ENCODE data around the gene NPTXR. TPM values are rescaled to one million over a fixed set of nuclear protein-coding genes. Genes with fewer than 3 reads are reported as not detected.
A peak's percentile ranks its signal among the peaks of the same experiment; 100 is the strongest.

NPTXR gene
- total RNA-seq, 1 experiment from 2014 or later, result 129 TPM

DNA sequence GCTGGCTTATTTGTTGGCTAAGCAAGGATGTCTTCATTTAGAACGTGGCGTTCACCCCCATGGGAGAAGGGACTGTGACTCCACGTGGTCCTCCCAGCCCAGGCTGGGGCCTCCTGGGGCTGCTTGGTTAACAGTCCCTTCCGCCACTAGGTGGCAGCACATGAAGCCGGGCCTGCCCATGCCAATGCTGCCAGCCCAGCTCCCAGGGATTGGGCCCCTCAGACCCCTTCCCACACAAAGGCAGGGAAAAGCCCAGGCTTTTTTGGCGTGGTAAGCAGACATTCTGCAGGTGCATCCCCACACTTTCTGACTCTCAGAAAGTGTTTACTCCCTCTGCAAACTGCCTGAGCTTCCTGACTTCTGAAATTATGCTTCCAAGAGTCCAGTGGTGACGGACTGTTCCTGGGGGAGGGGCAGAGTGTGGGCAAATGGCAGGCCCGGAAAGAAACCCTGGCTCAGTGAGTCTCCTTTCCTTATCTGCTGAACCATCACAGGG is 25.1 kb upstream of the NPTXR start:
- peak; percentile 94 for DNase-seq (ENCODE audit: low spot score)
- H3K4me1 ChIP-seq (ENCODE audit: insufficient read depth, low read length, poor library complexity, severe bottlenecking), result peaks cover 68% of the 10 kb centered on the region
- intact Hi-C loops (cut with micrococcal nuclease; ENCODE audit: unreplicated experiment), result loop anchor here (1.0 kb wide), 1 partner anchor 101 kb away; no protein-coding TSS in a partner anchor
- POLR2A ChIA-PET (ENCODE audit: low non-redundant PET), result no interaction called here
- no peaks in the 10 kb centered on the region for H3K27me3 ChIP-seq (replicated peaks; ENCODE audit: insufficient read depth, low read depth, low read length, poor library complexity)
- peaks cover 51% of the 10 kb centered on the region for H3K36me3 ChIP-seq (ENCODE audit: insufficient read depth, low read length, poor library complexity, severe bottlenecking)
- TF ChIP-seq EZH2 (IDR thresholded peaks at IDR 0.05; ENCODE audit: borderline replicate concordance, low read depth, low read length, poor library complexity, severe bottlenecking), result no peak
- TF ChIP-seq, protein P1, sequence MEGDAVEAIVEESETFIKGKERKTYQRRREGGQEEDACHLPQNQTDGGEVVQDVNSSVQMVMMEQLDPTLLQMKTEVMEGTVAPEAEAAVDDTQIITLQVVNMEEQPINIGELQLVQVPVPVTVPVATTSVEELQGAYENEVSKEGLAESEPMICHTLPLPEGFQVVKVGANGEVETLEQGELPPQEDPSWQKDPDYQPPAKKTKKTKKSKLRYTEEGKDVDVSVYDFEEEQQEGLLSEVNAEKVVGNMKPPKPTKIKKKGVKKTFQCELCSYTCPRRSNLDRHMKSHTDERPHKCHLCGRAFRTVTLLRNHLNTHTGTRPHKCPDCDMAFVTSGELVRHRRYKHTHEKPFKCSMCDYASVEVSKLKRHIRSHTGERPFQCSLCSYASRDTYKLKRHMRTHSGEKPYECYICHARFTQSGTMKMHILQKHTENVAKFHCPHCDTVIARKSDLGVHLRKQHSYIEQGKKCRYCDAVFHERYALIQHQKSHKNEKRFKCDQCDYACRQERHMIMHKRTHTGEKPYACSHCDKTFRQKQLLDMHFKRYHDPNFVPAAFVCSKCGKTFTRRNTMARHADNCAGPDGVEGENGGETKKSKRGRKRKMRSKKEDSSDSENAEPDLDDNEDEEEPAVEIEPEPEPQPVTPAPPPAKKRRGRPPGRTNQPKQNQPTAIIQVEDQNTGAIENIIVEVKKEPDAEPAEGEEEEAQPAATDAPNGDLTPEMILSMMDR (conservative IDR thresholded peaks at IDR 0.05; ENCODE audit: low read depth, low read length), result peak; percentile 97
- H3K27ac ChIP-seq (ENCODE audit: low read depth, low read length, poor library complexity, severe bottlenecking), result peak overlapping the region; percentile 57
- CTCF ChIA-PET, result interaction anchor here (0.5 to 3.6 kb wide), 6 partner anchors 12 to 817 kb away, joined by 3 to 24 read pairs (median 3); no protein-coding TSS in a partner anchor
- H3K9me3 ChIP-seq (ENCODE audit: low read depth, low read length, poor library complexity, severe bottlenecking), result no peaks in the 10 kb centered on the region
- no peak overlapping the region for H3K4me3 ChIP-seq (ENCODE audit: low read depth, low read length, poor library complexity, severe bottlenecking)
- BruUV-seq (replicated peaks), result no TSS peak

DNA sequence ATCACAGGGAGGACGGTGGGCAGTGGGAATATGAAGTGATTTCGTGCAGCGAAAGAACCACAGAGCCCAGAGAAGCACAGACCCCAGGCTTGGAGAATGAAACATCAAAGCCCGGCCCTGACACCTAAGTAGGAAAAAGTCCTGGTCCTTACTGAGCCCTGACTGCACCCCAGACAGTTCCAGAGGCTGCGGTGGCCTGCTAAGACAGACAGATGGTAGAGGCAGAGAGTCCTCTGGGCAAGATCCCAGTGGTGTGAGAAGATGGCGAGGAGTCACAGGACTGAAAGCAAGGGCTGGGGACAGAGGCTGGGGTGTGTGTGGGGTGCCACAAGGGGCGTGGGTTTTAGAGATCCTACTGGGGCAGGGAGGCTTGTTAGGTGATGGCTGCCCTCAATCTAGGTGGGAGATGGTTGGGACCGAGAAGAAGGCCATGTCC is 24.5 kb upstream of the NPTXR start:
- peaks cover 75% of the 10 kb centered on the region for H3K4me1 ChIP-seq (ENCODE audit: insufficient read depth, low read length, poor library complexity, severe bottlenecking)
- no TSS peak for BruUV-seq (replicated peaks)
- TF ChIP-seq, protein P1 (conservative IDR thresholded peaks at IDR 0.05; ENCODE audit: low read depth, low read length), result no peak
- TF ChIP-seq EZH2 (IDR thresholded peaks at IDR 0.05; ENCODE audit: borderline replicate concordance, low read depth, low read length, poor library complexity, severe bottlenecking), result no peak
- peak overlapping the region; percentile 57 for H3K27ac ChIP-seq (ENCODE audit: low read depth, low read length, poor library complexity, severe bottlenecking)
- intact Hi-C loops (cut with micrococcal nuclease; ENCODE audit: unreplicated experiment), result no loop called here
- no peak for DNase-seq (ENCODE audit: low spot score)
- peaks cover 52% of the 10 kb centered on the region for H3K36me3 ChIP-seq (ENCODE audit: insufficient read depth, low read length, poor library complexity, severe bottlenecking)
- CTCF ChIA-PET, result interaction anchor here (0.6 to 3.6 kb wide), 3 partner anchors 13 to 816 kb away, joined by 3 to 24 read pairs (median 3); no protein-coding TSS in a partner anchor
- no peak overlapping the region for H3K4me3 ChIP-seq (ENCODE audit: low read depth, low read length, poor library complexity, severe bottlenecking)
- H3K27me3 ChIP-seq (replicated peaks; ENCODE audit: insufficient read depth, low read depth, low read length, poor library complexity), result no peaks in the 10 kb centered on the region
- H3K9me3 ChIP-seq (ENCODE audit: low read depth, low read length, poor library complexity, severe bottlenecking), result no peaks in the 10 kb centered on the region
- POLR2A ChIA-PET (ENCODE audit: low non-redundant PET), result no interaction called here

- Histone ChIP-seq H3K27me3 (replicated peaks; ENCODE audit: insufficient read depth, low read depth, low read length, poor library complexity) (no peaks in the 10 kb centered on the region), H3K9me3 (ENCODE audit: low read depth, low read length, poor library complexity, severe bottlenecking) (no peaks in the 10 kb centered on the region), H3K4me1 (ENCODE audit: insufficient read depth, low read length, poor library complexity, severe bottlenecking) (peaks cover 81% of the 10 kb centered on the region), H3K36me3 (ENCODE audit: insufficient read depth, low read length, poor library complexity, severe bottlenecking) (peaks cover 56% of the 10 kb centered on the region), H3K27ac (ENCODE audit: low read depth, low read length, poor library complexity, severe bottlenecking) (peak overlapping the region; percentile 57), H3K4me3 (ENCODE audit: low read depth, low read length, poor library complexity, severe bottlenecking) (no peak overlapping the region)
- no peak for DNase-seq (ENCODE audit: low spot score)
- ChIA-PET POLR2A (ENCODE audit: low non-redundant PET) (no interaction called here), CTCF (interaction anchor here (1.0 kb wide), 1 partner anchor 99 kb away, joined by 4 read pairs; no protein-coding TSS in a partner anchor)
- intact Hi-C loops (cut with micrococcal nuclease; ENCODE audit: unreplicated experiment), result no loop called here
- no peak for TF ChIP-seq EZH2 (IDR thresholded peaks at IDR 0.05; ENCODE audit: borderline replicate concordance, low read depth, low read length, poor library complexity, severe bottlenecking)
- TF ChIP-seq, protein P1 (conservative IDR thresholded peaks at IDR 0.05; ENCODE audit: low read depth, low read length), result no peak
- BruUV-seq (replicated peaks), result no TSS peak
These were observed 23.9 kb upstream of the NPTXR start for GRCh38 chr22:38867471-38868285.
